ENCODE results near the gene TRPM8. TPM values are rescaled to one million over a fixed set of nuclear protein-coding genes. Genes with fewer than 3 reads are reported as not detected.
"Not testable (repeated sequence)": the region's sequence is repeated elsewhere in the genome, so short reads cannot be mapped to it uniquely, and the experiment has no call there.

Gene TRPM8
- total and polyA plus RNA-seq, 7 donors = 0.04 TPM; not detected in 6

DNA sequence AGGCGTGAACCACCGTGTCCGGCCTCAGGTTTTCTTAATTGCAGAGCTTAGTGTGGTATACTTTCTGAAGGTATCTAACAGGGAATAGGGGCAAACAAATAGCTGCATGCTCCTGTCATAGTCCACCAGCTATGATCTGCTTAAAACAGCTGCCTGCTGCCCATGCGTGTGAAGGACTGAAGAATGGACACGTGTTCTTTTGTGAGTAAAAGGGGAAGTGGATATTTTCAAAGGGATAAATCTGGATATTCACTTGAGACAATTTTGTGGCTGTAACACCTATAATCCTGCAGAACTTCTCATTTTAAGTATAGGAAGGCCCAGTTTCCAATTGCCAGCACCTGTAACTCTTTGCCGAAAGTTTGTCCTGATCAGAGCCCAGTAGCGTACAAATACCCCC, 44.7 kb downstream of the TRPM8 start:
- no peaks in the 10 kb centered on the region for H3K27me3 ChIP-seq
- no peak for DNase-seq
- WGBS, 2 donors = 94% methylated on average over 7 of the region's 7 CpGs
- no peaks in the 10 kb centered on the region for H3K4me1 ChIP-seq
- intact Hi-C loops (cut with DNase I) = no loop called here
- H3K4me3 ChIP-seq = no peak overlapping the region
- no peaks in the 10 kb centered on the region for H3K36me3 ChIP-seq
- TF ChIP-seq EP300 (IDR thresholded peaks at IDR 0.05) (no peak), POLR2A (IDR thresholded peaks at IDR 0.05) (no peak), POLR2AphosphoS5 (IDR thresholded peaks at IDR 0.05) (no peak), CTCF (IDR thresholded peaks at IDR 0.05) (no peak)
- no peak overlapping the region for H3K27ac ChIP-seq
- no peaks in the 10 kb centered on the region for H3K9me3 ChIP-seq

GRCh38 chr2:233964581-233964980, 47.4 kb downstream of the TRPM8 start:
- H3K36me3 ChIP-seq = no peaks in the 10 kb centered on the region
- no peaks in the 10 kb centered on the region for H3K27me3 ChIP-seq
- no peaks in the 10 kb centered on the region for H3K4me1 ChIP-seq
- H3K4me3 ChIP-seq = no peak overlapping the region
- no peak for DNase-seq
- 96 to 97% methylated on average over 9 of the region's 9 CpGs for WGBS, 2 donors
- no peak for TF ChIP-seq POLR2A (IDR thresholded peaks at IDR 0.05)
- TF ChIP-seq CTCF (IDR thresholded peaks at IDR 0.05) = no peak
- no peak for TF ChIP-seq POLR2AphosphoS5 (IDR thresholded peaks at IDR 0.05)
- TF ChIP-seq EP300 (IDR thresholded peaks at IDR 0.05) = no peak
- intact Hi-C loops (cut with DNase I) = no loop called here
- no peak overlapping the region for H3K27ac ChIP-seq
- H3K9me3 ChIP-seq = no peaks in the 10 kb centered on the region

DNA sequence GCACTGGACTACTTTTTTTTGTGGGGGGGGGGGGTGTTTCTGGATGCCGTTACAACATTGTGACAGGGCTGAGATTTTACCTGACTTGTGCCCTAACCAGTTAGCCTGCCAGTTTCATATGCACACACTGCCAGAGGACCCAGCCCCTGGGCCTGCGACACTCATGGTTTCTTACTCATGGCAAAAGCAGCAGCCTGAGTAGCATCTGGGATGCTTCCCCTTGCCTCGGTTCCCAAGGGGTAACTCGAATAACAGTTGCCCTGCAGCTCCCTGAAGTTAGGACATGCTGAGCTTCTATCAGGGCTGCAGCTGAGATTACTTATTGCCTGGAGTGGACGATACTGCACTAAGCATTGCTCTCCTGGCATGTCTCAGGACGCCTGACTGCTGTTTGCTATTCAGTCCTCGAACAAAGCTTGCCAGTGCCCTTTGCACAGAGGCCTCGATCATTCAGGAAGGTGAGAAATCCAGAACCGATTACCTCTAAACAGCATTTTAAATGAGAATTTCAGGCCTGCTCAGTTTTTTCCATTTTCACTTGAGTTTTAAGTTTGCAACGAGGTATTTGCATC, 47.9 kb downstream of the TRPM8 start:
- H3K27me3 ChIP-seq = no peaks in the 10 kb centered on the region
- no peak for DNase-seq
- H3K27ac ChIP-seq = no peak overlapping the region
- no peaks in the 10 kb centered on the region for H3K36me3 ChIP-seq
- WGBS, 2 donors = 87 to 88% methylated on average over 10 of the region's 10 CpGs
- TF ChIP-seq EP300 (IDR thresholded peaks at IDR 0.05) (no peak), POLR2AphosphoS5 (IDR thresholded peaks at IDR 0.05) (no peak), CTCF (IDR thresholded peaks at IDR 0.05) (no peak), POLR2A (IDR thresholded peaks at IDR 0.05) (no peak)
- intact Hi-C loops (cut with DNase I) = no loop called here
- H3K4me1 ChIP-seq = no peaks in the 10 kb centered on the region
- H3K9me3 ChIP-seq = no peaks in the 10 kb centered on the region
- H3K4me3 ChIP-seq = no peak overlapping the region

DNA sequence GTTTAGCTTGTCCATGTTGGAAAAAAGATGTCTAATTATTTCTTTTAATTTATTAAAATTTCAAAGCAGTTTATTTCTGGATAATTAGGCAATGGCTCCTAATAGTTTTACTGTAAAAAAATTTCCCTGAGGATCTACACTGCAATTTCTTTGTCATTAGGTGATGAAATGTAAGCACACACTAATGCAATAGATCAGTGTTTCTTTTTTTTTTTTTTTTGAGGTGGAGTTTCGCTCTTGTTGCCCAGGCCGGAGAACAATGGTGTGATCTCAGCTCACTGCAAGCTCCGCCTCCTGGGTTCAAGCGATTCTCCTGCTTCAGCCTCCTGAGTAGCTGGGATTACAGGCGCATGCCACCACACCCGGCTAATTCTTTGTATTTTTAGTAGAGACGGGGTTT, 48.5 kb downstream of the TRPM8 start:
- H3K4me1 ChIP-seq; H3K36me3 ChIP-seq; H3K4me3 ChIP-seq; H3K27ac ChIP-seq; H3K27me3 ChIP-seq; intact Hi-C loops (cut with DNase I); DNase-seq; H3K9me3 ChIP-seq: not testable (repeated sequence)
- WGBS, 2 donors = 88 to 90% methylated on average over 7 of the region's 7 CpGs

- no peak for DNase-seq
- Histone ChIP-seq H3K4me3 (no peak overlapping the region), H3K9me3 (no peaks in the 10 kb centered on the region), H3K36me3 (no peaks in the 10 kb centered on the region), H3K4me1 (no peaks in the 10 kb centered on the region), H3K27ac (no peak overlapping the region), H3K27me3 (no peaks in the 10 kb centered on the region)
- intact Hi-C loops (cut with DNase I) = no loop called here
- TF ChIP-seq POLR2AphosphoS5 (IDR thresholded peaks at IDR 0.05) = no peak
- 82 to 86% methylated on average over 7 of the region's 7 CpGs for WGBS, 2 donors
Measured at GRCh38 chr2:233966388-233966787, 49.2 kb downstream of the TRPM8 start.

- Histone ChIP-seq H3K27ac (no peak overlapping the region), H3K27me3 (no peaks in the 10 kb centered on the region), H3K4me1 (no peaks in the 10 kb centered on the region), H3K4me3 (no peak overlapping the region), H3K9me3 (no peaks in the 10 kb centered on the region), H3K36me3 (no peaks in the 10 kb centered on the region)
- no peak for DNase-seq
- 72 to 88% methylated on average over 2 of the region's 2 CpGs for WGBS, 2 donors
- no peak for TF ChIP-seq EP300 (IDR thresholded peaks at IDR 0.05)
- TF ChIP-seq POLR2AphosphoS5 (IDR thresholded peaks at IDR 0.05) = no peak
- TF ChIP-seq POLR2A (IDR thresholded peaks at IDR 0.05) = no peak
- TF ChIP-seq CTCF (IDR thresholded peaks at IDR 0.05) = no peak
- intact Hi-C loops (cut with DNase I) = no loop called here
Measured at GRCh38 chr2:233967164-233967563, 50.0 kb downstream of the TRPM8 start.

Measured in sigmoid colon (tissue), 7 donors.